GM19467 (cell line): ENCODE data around the gene NME8.

Experiments
- ATAC-seq: cut with Tn5 transposase; IDR thresholded peaks from one replicate; pipeline ENCODE4 v1.9.1; 2021; ENCODE audit warnings: mild to moderate bottlenecking, moderate library complexity; ENCODE audit not compliant: unreplicated experiment

NME8 gene

DNA sequence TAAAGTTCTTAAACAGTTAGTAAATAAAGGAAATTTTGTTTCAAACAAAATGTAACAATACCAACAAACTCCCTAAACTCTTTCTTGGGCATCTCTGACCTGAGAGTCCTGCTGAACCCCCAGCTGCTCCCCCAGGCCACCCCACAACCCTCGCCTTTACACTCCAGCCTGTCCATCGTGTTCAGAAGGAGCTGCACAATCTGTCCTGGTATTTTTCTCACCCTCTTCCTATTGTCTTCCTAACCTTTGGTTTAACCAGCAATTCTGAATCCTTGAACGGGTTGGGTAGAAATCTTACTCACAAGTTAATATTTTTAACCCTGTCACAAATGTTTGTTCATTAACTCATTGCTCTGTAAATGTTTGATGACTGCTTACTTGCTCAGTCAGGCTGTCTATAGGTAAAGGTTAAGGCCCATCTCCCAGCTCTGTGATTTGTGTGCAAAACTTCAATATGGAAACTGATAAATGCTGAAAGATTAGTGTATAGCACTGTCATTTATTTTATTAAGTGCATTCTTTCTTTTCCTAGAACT, 51.4 kb downstream of the NME8 start:
- ATAC-seq: no peak

DNA sequence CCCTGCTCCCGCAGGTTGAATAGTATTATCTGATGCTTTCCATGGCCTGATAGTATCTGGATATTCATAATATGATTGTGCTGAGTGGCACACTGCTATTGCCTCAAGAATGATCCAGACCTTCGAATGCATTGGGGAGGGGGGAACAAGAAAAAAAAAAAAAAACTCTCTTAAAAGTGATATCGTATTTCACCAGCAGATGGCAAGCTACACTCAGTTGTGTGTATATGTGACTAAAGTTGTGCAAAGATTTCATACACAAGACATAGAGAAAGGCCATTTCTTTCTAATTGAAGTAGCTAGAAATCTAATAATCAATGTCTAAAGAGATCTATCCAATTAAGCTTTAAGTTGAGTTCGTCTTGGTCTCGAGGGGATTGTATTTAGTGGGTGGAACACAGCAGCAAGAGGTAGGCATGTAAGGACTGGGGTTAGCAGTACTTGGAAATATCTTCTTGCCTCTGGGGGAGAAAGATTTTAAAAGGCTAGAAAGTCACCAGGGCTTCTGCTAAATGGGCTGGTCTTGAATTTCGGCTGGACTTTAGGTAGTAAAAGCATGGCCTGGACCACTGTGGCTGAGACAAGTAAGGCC, 52.9 kb downstream of the NME8 start:
- ATAC-seq: no peak

DNA sequence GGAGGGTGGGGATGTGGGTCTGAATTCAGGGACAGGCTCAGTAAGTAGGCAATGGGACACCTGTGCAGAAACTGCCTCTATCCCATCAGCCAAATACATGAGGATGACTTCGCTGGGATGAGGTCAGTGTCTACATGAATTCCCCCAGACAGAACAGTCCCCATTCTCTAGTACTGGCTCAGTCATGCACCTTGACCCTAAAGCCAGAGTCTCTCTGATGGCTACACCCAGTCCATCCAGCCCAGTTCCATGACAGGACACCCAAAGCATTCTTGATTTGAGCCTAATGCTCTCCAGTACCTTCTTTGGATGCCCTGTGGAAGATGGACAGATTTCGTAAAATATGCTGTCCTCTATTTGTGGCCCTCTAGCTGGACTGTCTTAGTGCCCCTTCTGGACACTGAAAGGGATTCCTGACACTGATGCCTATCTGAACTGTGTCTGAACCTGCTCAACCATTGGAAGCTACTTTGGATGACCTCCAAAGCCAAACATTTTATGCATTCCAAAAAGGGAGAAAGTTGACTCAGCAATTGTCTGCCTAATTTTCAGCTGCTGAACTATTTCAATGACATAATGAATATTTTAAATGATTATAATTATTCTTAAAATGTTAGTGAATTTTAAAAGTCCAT, 53.6 kb downstream of the NME8 start:
- no peak for ATAC-seq

DNA sequence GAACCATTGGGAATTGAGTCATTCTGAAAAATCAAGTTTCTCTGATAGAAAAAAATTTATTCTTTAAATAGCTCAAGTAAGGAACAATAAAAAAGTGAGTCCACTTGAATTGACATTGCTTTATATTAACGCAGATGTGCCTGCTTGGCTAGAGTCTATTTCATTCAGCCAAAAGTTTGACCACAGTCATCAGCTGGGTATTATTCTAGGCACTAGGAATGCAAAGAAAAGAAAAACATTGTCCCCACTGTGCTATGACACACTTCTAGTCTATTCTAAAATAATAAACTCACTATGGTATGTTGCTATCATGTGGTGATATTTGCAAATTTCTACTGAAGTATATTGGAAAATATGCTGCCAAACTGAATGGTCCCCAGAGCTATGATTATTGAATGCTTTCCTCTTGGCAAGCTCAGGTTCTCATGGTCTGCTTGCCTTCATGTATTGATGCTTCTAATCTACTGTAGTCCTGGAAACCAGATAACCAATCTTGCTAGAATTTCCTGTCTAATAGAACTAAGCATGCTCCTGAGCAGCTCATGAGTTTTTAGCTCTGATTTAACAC, 59.9 kb downstream of the NME8 start:
- ATAC-seq: no peak

DNA sequence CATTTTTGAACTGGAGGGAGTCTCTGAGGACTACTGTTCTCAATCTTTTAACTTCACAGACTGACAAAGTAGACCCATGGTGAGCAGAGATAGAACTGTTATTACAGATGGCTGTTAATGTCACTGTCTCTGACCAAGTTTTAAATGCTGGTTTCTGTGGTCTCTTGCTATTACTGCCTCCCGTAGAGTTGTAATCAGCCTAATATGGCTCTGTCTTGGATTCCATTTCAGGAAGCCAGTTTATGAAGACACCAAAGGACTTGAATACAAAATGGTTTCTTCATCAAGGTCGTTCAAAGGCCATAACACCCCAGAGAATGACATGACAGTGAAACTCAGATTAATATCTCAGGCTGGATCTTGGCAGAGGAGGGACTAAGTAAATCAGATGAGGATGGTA, 64.4 kb downstream of the NME8 start:
- no peak for ATAC-seq

DNA sequence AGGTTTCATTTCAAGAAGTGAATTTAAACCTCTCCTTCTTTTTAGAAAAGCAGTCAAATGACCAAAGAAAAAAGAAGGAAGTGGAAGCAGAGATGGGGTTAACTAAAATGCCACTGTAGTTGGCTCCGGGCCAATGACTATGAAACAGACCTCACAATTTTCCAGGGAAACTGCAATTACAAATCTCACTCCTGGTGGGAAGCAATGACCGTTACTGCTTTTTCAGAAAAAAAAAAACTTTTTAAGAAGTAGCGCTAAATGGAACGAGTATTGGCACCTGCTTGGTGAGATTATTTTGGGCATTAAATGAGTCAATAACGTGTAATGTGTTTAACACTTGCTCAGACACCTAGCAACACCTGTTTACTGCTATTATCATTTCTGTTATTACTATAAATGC, 67.0 kb downstream of the NME8 start:
- ATAC-seq: no peak

DNA sequence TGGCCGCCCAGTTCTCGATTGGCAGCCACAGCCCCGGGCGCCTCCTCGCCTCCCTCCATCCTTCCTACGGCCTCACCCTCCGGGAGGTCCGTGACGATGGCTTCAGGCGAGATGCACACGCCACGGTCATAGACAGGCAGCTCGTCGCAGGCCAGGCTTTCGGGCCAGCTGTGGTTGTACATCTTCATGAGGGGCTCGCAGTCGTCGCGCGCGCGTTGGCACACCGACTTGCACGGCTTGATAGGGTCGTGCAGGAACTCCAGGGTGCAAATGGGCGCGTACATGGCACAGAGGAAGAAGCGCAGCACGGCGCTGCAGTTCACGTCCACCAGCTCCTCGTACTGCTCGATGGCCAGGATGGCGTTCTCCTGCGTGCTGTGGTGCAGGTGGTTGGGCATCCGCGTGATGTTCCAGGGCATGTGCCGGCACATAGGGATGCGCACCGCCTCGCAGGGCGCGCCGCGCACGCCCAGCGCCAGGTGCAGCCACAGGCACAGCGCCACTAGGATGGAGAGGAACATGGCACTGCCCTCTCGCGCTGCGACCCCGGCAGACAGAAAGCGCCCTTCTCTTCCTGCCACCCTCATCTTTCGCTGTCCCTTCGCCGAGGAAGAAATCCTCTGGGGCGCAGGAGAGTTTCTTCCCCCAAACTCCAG, 67.7 kb downstream of the NME8 start:
- no peak for ATAC-seq

DNA sequence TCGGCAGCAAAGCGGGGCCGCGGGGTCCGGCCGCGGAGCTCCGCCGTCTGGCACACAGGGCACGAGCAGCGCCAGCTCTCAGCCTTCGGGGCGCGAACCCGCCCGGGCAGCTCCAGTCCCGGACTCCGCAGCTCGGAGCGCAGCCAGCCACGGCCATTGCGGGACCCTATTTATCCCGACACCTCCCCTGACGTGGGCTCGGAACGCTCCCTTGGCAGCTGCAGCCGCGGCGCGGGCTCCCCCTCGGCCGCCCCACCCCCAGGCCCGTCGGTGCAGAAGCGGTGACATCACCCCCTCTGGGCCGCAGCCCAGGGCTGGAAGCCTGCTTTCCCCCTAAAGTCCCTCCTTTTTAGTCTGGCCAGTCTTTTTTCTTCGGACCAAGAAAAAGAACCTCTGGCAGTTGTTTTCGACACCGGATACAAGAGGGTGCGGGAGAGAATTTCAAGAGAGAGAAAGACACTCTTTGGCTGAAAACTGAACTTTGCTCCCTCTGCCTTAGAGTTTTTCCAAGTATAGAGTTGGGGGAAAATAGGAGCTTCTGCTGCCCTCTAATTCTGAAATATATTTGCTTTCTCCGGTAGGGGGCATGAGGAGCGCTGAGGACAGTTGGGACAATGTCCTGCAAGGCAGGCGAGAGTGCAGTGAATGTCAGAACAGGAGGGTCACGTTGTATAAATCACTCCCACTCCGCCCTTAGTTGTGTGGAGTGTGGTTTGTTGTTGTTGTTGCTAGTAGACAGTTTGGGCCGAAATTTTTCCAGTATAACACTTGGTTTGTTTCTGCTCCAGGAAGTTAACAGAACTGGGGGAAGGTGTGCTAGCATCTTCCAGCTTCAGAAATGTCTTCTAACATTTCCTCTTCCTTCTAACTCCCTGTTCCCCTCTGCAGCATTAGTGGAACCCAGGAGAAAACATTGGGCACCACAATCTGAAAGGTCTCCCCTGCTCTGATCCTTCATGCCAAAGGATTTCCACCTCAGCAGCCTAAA, 68.6 kb downstream of the NME8 start, which contains the start of gene SFRP4:
Gene SFRP4 (minus strand): TSS at position 145 of the 988 bp plus-strand sequence. CDS start 280 bp downstream, outside the sequence.
- peak; percentile 37 for ATAC-seq

DNA sequence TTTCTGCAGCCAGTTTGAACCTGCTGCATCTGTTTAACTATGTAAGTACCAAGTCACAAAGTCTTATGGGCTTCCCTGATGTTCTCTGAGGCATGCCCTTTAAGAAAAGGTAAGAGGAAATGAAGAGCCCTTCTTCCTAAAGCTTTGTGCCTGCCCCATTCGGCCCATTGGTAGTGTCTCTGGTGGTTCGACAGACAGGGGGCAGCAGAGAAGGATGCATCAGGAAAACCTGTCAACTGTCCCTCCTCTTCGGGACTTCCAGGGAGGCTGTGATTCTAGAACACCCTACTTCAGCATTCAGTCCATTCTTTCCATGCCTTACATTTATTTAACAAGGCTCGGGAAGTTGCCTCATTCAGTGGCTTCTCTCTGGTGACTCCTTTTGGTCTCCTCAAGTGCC, 70.1 kb downstream of the NME8 start:
- no peak for ATAC-seq

DNA sequence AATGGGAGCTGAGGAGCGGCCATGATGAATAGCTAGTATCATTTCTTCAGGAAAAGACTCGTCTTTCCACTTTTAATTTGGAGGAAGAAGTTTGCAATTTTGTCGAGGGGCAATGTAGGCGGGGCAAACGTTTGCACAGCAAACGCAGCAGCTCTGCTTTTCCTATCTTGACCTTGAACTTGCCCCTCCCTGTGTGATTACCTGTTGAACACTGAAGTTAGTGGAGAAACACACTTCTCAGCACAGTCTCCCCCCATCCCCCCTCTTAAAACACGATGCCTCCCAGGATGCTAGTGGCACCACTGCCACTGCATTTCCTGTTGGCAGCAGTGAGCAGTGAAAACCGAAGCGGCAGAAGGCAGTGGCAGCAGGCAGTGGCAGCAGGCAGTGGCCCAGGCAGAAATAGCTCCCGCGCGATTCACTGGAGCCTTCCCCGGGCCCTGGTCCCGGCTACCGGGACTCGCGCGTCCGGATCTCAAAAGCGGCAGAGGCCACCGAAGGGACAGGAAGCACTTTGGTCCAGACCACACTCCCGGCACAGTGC, 72.0 kb downstream of the NME8 start, which contains the start of gene EPDR1:
Gene EPDR1 (plus strand): TSS at position 336 of the 544 bp plus-strand sequence. CDS start 300 bp downstream, outside the sequence.
- peak; percentile 47 for ATAC-seq

DNA sequence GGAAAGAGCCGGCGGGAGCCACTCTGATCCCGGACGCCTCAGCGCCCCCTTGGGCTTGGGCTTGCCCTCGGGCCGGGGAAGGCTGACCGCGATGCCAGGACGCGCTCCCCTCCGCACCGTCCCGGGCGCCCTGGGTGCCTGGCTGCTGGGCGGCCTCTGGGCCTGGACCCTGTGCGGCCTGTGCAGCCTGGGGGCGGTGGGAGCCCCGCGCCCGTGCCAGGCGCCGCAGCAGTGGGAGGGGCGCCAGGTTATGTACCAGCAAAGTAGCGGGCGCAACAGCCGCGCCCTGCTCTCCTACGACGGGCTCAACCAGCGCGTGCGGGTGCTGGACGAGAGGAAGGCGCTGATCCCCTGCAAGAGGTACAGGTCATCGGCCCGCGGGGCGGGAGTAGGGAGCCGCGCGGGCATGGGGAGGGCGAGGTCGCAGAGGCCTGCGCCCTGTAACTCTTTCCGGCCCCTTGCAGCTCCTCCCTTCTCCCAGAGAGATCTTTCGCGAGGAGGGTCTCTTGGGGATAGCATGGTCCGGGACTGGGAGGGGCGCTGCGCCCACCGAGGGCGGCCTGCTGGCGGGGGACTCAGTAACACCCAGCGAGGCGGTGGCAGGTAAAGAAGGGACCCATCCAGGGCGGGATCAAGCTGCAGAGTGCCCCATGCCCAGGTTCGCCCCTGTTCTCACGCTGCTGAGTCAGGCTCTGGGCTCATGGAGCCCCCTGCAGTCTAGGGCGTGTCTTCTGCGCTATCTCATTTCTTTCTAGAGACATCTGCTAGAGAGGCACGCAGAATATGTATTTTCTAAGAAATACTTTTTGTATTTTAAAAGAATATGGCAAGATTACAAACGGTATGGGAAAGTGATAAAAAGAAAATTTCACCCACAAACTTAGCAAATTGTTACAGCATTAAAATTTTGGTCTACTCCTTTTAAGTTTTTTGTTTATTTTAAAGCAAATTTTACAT, 72.7 kb downstream of the NME8 start:
- peak; percentile 35 for ATAC-seq

DNA sequence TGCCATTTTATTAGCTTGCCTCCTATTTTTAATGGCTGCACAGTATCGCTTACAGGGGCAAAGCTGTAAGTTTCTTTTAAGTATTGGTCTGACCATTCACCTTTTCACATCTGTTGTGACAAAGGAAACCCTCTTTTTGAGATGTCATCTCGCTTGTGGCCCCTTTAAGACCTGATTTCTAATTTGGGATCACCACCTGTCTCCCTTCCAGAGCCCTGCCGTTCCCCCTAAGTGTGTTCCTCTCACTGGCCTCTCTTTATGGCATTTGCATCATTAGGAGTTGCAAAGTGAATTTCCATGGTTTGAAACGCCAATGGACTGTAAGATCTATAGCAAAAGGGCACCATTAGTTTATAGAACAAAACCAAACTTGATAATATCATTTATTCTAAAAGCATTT, 73.5 kb downstream of the NME8 start:
- no peak for ATAC-seq

DNA sequence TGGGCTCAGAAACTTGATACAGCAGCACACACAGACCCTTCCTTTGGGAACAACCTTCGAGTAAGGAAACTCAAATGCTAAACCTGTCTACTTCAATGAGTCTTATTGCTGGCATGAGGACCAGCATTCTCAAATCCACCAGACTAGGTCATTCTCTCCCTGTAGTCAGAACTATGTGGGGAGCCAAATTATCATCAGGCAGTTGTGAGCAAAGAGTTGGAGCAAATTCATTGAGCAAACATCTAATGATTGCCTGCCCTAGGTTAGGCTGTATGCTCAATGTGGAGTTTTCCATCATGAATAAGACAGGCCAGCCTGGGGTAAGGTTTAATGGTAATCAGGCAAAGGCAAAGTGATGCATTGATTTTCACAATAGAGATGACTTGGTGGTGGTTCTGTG, 75.6 kb downstream of the NME8 start:
- ATAC-seq: no peak

DNA sequence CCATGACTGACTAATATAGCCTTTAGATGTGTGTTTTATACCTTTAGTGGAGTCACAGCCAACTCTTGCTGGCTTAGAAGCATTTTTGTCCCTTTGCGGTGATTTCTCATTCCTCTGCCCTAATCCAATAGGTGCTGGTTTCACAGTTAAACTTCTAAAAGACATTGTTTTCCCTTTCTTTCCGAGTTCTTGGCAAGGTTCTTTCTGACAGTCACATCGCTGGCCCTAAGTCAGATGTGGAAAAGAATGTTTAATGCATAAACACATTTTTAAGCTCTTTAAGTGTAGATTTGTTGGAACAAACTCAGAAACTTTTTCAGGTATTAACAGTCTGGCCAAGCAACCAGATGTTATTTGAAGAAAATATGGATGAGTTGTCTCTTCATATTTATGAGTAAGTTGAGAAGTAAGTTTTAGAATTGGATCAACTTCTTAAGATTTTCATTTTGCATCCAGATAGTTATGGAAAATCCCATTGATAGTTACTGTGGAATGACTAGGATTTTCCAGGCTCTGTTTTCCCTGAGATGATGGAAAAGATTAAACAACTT, 76.2 kb downstream of the NME8 start:
- ATAC-seq: no peak

DNA sequence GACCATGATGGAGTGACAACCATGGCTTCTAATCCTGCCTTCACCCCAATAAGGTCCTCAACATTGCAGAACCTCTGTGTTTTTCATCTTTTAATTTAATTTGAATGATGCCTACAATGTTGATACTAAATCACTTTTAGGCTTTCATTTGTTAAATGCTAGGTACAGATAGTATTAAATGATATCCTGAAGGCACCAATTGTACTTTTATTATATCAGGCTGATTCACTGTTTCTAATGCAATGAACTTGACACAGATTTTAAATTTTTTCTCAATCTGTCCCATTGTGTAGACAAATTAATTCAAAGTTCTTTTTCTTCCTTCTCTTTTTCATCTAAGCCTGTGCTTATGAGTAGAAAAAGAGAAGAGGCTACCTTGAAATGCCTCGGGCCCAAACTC, 77.2 kb downstream of the NME8 start:
- ATAC-seq: no peak

DNA sequence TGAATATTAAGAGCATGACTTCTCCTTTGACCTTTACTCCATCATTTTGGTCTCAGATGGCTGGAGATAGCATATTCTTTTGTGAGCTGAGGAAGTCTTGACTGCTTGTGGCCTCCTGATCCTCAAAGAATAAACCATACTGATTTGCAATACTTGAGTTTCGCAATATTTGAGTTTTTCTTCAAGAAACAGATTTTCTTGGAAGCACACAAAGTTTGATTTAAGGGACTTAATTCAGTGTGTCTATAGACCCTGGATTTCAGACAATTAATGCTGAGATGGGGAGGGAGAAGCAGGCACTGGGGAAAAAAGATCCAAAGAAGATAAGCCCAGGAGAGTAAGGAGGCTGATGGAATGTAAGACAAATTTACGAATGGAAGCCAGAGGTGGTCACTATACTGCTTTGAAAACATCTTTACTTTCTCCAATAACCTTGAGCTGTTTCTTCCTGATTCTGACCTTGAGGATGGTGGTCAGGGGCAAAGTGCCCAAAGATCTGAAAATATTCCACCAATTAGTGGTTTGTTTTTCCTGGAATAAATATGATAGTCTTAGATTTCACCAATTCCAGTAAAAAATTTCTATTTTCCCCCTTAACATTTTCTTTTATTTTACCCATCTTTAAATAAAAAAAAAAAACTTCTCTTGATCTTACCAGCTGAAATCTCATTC, 79.5 kb downstream of the NME8 start:
- no peak for ATAC-seq

DNA sequence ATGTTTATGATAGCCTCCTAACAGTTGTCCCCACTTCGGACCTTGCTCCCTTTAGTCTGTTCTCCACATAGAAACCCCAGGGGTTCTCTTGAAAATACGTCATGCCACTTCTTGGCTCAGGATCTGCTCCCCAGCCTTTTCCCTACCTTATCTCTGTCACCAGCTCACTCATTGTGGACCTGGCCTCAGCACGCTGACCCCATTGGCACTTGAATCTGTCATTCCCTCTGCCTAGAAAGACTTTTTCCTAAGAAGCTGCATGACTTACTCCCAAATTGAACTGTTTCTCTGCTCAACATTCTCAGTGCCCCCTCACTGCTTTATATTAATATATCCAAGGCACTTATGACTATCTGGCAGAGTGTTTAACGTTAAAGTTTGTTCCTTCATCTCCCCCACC, 80.5 kb downstream of the NME8 start:
- no peak for ATAC-seq
